ENCODE measurements around the gene TCEA3.
A peak's percentile ranks its signal among the peaks of the same experiment; 100 is the strongest.

The TCEA3 gene

DNA sequence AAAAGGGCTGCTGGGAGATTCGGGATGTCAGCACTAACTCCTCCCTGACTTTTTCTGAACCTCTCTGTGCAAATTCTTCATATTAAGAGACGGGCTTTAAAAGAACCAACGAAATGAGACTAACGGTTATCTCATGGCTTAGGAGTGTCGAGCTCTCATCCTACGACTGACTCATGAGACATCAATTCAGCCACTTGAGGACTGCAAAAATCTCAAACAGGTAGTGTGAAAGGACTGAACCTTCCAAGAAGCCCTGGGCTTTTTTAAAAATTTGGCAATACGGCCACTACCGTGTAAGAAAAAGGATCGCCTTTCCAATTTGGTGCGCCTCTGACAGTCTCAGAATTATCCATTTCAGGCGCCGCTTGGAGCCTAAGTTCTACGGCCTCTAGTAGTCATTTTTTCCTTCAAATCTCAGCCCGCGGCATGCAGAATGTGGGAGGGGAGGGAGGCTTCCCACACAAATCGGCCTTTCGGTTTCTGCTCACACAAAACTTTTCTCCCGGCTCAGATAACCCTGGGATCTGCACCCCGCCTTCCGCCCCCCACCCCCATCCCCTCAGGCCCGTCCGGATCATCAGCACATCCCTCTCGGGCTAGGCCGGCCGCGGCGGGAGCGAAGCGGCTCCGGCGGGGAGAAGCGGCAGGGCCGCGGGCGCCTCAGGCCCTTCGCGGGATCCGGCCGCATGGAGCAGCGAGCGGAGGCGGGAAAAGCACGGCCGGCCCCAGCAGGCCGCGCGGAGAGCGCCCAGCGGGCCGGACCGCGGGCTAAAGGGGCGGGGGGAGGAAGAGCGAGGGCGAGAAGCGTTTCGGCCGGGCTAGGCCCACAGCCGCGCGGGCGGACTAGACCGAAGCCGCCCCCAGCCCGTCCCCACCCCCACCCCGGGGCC lies 81.1 kb downstream of the TCEA3 start:
- H3K9ac ChIP-seq (ENCODE audit: low read depth, low read length) = peak overlapping the region; percentile 78
- H3K4me1 ChIP-seq (ENCODE audit: insufficient read depth, low read length) = peaks cover 18% of the 10 kb centered on the region
- no peaks in the 10 kb centered on the region for H3K36me3 ChIP-seq (ENCODE audit: insufficient read depth, low read length)
- H3K9me3 ChIP-seq (ENCODE audit: control insufficient read depth, insufficient read depth, low read length) = no peaks in the 10 kb centered on the region

- no peaks in the 10 kb centered on the region for H3K9me3 ChIP-seq (ENCODE audit: control insufficient read depth, insufficient read depth, low read length)
- H3K36me3 ChIP-seq (ENCODE audit: insufficient read depth, low read length) = peaks cover 7% of the 10 kb centered on the region; the same call in 1 of the 2 replicates
- peaks cover 18% of the 10 kb centered on the region for H3K4me1 ChIP-seq (ENCODE audit: insufficient read depth, low read length)
- peak overlapping the region; percentile 78 for H3K9ac ChIP-seq (ENCODE audit: low read depth, low read length)
Observed at GRCh38 chr1:23341931-23342692, 82.4 kb downstream of the TCEA3 start.

GRCh38 chr1:23339632-23340031 lies 84.9 kb downstream of the TCEA3 start:
- Histone ChIP-seq H3K9ac (ENCODE audit: low read depth, low read length) (no peak overlapping the region), H3K4me1 (ENCODE audit: insufficient read depth, low read length) (peaks cover 18% of the 10 kb centered on the region), H3K9me3 (ENCODE audit: control insufficient read depth, insufficient read depth, low read length) (no peaks in the 10 kb centered on the region), H3K36me3 (ENCODE audit: insufficient read depth, low read length) (peaks cover 14% of the 10 kb centered on the region)

DNA sequence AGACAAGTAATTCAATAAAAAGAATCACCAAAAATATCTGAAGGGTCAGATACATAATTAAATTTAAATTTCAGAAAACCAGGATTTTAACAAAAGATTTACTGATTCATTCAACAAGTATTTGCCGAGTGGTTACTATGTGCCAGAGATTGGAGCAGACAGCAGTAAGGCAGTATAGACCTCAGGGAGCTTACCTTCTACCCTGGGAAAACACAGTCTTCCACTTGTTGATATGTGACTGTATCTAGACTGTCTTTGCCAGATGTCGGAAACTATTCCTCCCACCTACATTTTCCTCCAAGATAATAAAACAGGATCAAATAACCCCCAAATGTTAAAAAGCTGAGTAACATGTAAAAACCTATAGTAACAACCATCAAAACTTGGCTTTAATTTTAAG lies 86.7 kb downstream of the TCEA3 start:
- Histone ChIP-seq H3K4me1 (ENCODE audit: insufficient read depth, low read length) (peaks cover 18% of the 10 kb centered on the region), H3K36me3 (ENCODE audit: insufficient read depth, low read length) (peaks cover 25% of the 10 kb centered on the region), H3K9ac (ENCODE audit: low read depth, low read length) (no peak overlapping the region), H3K9me3 (ENCODE audit: control insufficient read depth, insufficient read depth, low read length) (no peaks in the 10 kb centered on the region)

- H3K9ac ChIP-seq (ENCODE audit: low read depth, low read length) = no peak overlapping the region
- no peaks in the 10 kb centered on the region for H3K9me3 ChIP-seq (ENCODE audit: control insufficient read depth, insufficient read depth, low read length)
- H3K36me3 ChIP-seq (ENCODE audit: insufficient read depth, low read length) = peaks cover 32% of the 10 kb centered on the region
- no peaks in the 10 kb centered on the region for H3K4me1 ChIP-seq (ENCODE audit: insufficient read depth, low read length)
Observed at GRCh38 chr1:23331713-23332112, 92.8 kb downstream of the TCEA3 start.
